ENCODE measurements around the gene NACC1. TPM values are rescaled to one million over a fixed set of nuclear protein-coding genes. Genes with fewer than 3 reads are reported as not detected.
A peak's percentile ranks its signal among the peaks of the same experiment; 100 is the strongest.

NACC1 gene
- total RNA-seq, 1 donor from 2014 or later, result 45.1 TPM

DNA sequence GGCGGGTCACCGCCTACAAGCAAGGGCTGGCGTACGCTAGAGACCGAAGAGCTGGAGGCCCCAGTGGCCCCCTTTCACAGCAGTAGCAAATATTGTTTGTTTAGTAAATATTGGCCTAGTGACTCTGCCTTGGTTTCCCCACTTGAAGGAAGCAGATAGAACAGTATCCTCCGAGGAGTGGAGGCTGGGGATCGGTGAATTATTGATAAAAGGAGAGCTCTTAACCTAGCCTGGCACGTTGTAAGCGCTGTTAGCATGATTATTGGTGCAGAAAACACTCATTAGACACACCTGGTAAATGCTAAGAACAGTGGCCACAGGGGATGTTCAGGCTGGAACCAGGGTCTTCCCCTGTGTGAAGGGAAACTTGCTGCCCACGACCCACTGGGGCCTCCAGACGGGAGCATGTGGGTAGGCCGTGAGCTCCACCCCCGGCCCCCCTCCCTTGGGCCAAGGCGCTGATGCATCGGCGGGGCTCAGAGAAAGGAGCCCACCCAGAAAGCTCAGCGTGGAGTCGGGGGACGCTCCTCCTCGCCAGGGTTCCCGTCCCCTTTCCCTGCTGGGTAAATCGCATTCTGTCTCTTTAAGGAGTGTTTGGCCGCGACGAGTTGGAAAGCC lies 34.4 kb downstream of the NACC1 start:
- TF ChIP-seq, protein P1, sequence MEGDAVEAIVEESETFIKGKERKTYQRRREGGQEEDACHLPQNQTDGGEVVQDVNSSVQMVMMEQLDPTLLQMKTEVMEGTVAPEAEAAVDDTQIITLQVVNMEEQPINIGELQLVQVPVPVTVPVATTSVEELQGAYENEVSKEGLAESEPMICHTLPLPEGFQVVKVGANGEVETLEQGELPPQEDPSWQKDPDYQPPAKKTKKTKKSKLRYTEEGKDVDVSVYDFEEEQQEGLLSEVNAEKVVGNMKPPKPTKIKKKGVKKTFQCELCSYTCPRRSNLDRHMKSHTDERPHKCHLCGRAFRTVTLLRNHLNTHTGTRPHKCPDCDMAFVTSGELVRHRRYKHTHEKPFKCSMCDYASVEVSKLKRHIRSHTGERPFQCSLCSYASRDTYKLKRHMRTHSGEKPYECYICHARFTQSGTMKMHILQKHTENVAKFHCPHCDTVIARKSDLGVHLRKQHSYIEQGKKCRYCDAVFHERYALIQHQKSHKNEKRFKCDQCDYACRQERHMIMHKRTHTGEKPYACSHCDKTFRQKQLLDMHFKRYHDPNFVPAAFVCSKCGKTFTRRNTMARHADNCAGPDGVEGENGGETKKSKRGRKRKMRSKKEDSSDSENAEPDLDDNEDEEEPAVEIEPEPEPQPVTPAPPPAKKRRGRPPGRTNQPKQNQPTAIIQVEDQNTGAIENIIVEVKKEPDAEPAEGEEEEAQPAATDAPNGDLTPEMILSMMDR (IDR thresholded peaks at IDR 0.05), result no peak
- peak overlapping the region; percentile 97 for H3K27ac Mint-ChIP-seq (ENCODE audit: unreplicated experiment)
- H3K4me3 Mint-ChIP-seq (ENCODE audit: unreplicated experiment), result peak overlapping the region; percentile 99
- H3K4me1 Mint-ChIP-seq (ENCODE audit: unreplicated experiment), result peaks cover 32% of the 10 kb centered on the region
- H3K27me3 Mint-ChIP-seq (ENCODE audit: unreplicated experiment), result no peaks in the 10 kb centered on the region
- no peak for DNase-seq (ENCODE audit: extremely low spot score, unreplicated experiment)
- H3K36me3 Mint-ChIP-seq (ENCODE audit: unreplicated experiment), result peaks cover 9% of the 10 kb centered on the region
- no peaks in the 10 kb centered on the region for H3K9me3 Mint-ChIP-seq (ENCODE audit: unreplicated experiment)

DNA sequence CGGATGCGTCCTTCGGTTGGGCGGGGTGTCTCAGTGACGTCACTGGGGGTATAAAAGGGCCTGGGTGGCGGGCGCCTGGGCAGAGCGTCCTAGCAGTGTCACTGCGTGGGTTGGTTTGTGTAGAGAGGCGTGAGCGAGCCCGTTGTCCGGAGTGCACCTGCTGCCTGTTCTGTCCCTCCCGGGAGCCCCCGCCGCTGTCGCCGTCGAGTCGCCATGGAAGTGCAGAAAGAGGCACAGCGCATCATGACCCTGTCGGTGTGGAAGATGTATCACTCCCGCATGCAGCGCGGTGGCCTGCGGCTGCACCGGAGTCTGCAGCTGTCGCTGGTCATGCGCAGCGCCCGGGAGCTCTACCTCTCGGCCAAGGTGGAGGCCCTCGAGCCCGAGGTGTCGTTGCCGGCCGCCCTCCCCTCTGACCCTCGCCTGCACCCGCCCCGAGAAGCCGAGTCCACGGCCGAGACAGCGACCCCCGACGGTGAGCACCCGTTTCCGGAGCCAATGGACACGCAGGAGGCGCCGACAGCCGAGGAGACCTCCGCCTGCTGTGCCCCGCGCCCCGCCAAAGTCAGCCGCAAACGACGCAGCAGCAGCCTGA lies 35.0 kb downstream of the NACC1 start:
- no peaks in the 10 kb centered on the region for H3K9me3 Mint-ChIP-seq (ENCODE audit: unreplicated experiment)
- no peaks in the 10 kb centered on the region for H3K27me3 Mint-ChIP-seq (ENCODE audit: unreplicated experiment)
- peaks cover 33% of the 10 kb centered on the region for H3K4me1 Mint-ChIP-seq (ENCODE audit: unreplicated experiment)
- peak; percentile 98 for DNase-seq (ENCODE audit: extremely low spot score, unreplicated experiment)
- H3K4me3 Mint-ChIP-seq (ENCODE audit: unreplicated experiment), result peak overlapping the region; percentile 99
- H3K27ac Mint-ChIP-seq (ENCODE audit: unreplicated experiment), result peak overlapping the region; percentile 97
- peaks cover 9% of the 10 kb centered on the region for H3K36me3 Mint-ChIP-seq (ENCODE audit: unreplicated experiment)
- TF ChIP-seq, protein P1 (IDR thresholded peaks at IDR 0.05), result peak; percentile 35

DNA sequence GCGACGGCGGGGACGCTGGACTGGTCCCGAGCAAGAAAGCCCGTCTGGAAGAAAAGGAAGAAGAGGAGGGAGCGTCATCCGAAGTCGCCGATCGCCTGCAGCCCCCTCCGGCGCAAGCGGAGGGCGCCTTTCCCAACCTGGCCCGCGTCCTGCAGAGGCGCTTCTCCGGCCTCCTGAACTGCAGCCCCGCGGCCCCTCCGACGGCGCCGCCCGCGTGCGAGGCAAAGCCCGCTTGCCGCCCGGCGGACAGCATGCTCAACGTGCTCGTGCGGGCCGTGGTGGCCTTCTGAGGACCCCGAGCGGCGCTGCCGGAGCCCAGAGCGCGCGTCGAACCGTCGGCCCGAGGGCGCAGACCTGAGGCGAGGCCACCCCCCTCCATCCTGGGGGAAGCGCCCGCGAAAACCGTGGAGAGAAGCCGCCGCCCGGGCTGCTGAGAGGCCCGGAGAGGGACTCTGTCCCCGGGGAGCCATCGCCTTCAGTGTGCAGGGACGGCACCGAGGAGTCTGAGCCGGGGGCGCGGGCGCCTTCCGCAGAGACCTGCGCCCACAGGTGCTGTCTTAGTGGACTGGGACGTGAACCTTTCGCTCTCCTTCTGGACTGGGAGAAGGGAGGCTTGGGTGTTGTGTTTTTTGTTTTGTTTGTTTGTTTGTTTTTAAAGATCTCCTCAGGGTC lies 35.6 kb downstream of the NACC1 start:
- Mint-ChIP-seq H3K27me3 (ENCODE audit: unreplicated experiment) (no peaks in the 10 kb centered on the region), H3K4me1 (ENCODE audit: unreplicated experiment) (peaks cover 30% of the 10 kb centered on the region), H3K36me3 (ENCODE audit: unreplicated experiment) (peaks cover 9% of the 10 kb centered on the region), H3K9me3 (ENCODE audit: unreplicated experiment) (no peaks in the 10 kb centered on the region), H3K4me3 (ENCODE audit: unreplicated experiment) (peak overlapping the region; percentile 99), H3K27ac (ENCODE audit: unreplicated experiment) (peak overlapping the region; percentile 97)
- TF ChIP-seq, protein P1 (IDR thresholded peaks at IDR 0.05), result peak; percentile 23
- no peak for DNase-seq (ENCODE audit: extremely low spot score, unreplicated experiment)

DNA sequence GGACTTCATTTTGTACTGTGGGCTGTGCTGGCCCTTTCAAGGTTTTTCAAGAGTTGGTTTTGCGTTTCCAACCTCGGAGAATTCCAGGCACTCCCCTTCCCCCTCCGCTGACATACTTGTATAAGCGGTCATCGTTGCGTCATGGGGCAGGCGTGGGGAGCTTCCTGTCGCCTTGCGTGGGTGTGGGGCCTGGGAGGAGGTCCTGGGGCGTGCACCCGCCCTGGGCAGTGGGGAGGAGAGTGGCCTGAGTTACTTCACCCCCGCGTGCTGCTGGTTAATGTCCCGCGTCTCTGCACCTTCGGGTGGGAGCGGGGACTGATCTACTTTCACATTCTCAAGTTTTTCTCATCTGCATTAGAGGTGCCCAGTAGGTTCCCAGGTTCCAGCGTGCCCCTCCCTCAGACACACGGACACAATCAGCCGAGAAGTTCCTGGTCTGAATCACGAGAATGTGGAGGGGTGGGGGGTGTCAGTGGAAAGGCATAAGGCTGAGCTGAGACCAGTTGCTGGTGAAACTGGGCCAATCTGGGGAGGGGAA lies 36.2 kb downstream of the NACC1 start:
- peak overlapping the region; percentile 99 for H3K4me3 Mint-ChIP-seq (ENCODE audit: unreplicated experiment)
- peaks cover 24% of the 10 kb centered on the region for H3K4me1 Mint-ChIP-seq (ENCODE audit: unreplicated experiment)
- H3K9me3 Mint-ChIP-seq (ENCODE audit: unreplicated experiment), result no peaks in the 10 kb centered on the region
- peak overlapping the region; percentile 93 for H3K27ac Mint-ChIP-seq (ENCODE audit: unreplicated experiment)
- H3K36me3 Mint-ChIP-seq (ENCODE audit: unreplicated experiment), result peaks cover 9% of the 10 kb centered on the region
- no peak for DNase-seq (ENCODE audit: extremely low spot score, unreplicated experiment)
- H3K27me3 Mint-ChIP-seq (ENCODE audit: unreplicated experiment), result no peaks in the 10 kb centered on the region
- TF ChIP-seq, protein P1 (IDR thresholded peaks at IDR 0.05), result no peak

Measured in osteocyte (in vitro differentiated cells).